Spleen (tissue), 11 donors: ENCODE data around the gene LMCD1. TPM values are rescaled to one million over a fixed set of nuclear protein-coding genes. Genes with fewer than 3 reads are reported as not detected.

Source experiments
- DNase-seq: peaks from one replicate; pipeline ENCODE4 v3.0.0-alpha.2; 2020
- H3K27ac ChIP-seq, 8 donors: fragments of 200-600 bp; sonication (generic) in 7 of 8; 1 replicate in 4 of 8; 2 replicates in 4 of 8; pipeline versions ENCODE4 v1.5.0 to v1.8.0; 2016 to 2021; ENCODE audit warnings: inconsistent platforms in 4 of 8, mild to moderate bottlenecking in 4 of 8, moderate library complexity in 1 of 8
- H3K27me3 ChIP-seq, 7 donors: fragments of 200-600 bp; sonication (generic) in 6 of 7; replicated peaks in 1 of 7; 1 replicate in 4 of 7; 2 replicates in 3 of 7; pipeline versions ENCODE4 v1.5.0 to v1.8.0; 2016 to 2021; ENCODE audit warnings: inconsistent platforms in 3 of 7, mild to moderate bottlenecking in 1 of 7
- H3K36me3 ChIP-seq, 6 donors: fragments of 200-600 bp; sonication (generic) in 5 of 6; 1 replicate in 4 of 6; 2 replicates in 2 of 6; pipeline versions ENCODE4 v1.5.0 to v1.8.0; 2016 to 2021; ENCODE audit warnings: inconsistent platforms in 2 of 6
- H3K4me1 ChIP-seq, 6 donors: fragments of 200-600 bp; sonication (generic) in 5 of 6; 1 replicate in 3 of 6; 2 replicates in 3 of 6; pipeline versions ENCODE4 v1.5.0 to v1.8.0; 2016 to 2021; ENCODE audit warnings: inconsistent platforms in 3 of 6
- H3K4me3 ChIP-seq, 8 donors: fragments of 200-600 bp; sonication (generic) in 7 of 8; 1 replicate in 4 of 8; 2 replicates in 4 of 8; pipeline versions ENCODE4 v1.5.0 to v1.8.0; 2016 to 2021; ENCODE audit warnings: inconsistent platforms in 4 of 8, mild to moderate bottlenecking in 4 of 8, moderate library complexity in 2 of 8
- H3K9me3 ChIP-seq, 8 donors: fragments of 200-600 bp; sonication (generic) in 7 of 8; 1 replicate in 4 of 8; 2 replicates in 4 of 8; pipeline versions ENCODE4 v1.5.0 to v1.8.0; 2016 to 2021; ENCODE audit warnings: inconsistent platforms in 4 of 8
- CTCF ChIP-seq, 11 experiments: fragments of 200-600 bp in 7 of 11; fragments of 450-650 bp in 4 of 11; sonication (generic) in 4 of 11; IDR thresholded peaks in 8 of 11; conservative IDR thresholded peaks in 3 of 11; 1 replicate in 7 of 11; 2 replicates in 4 of 11; pipeline versions ENCODE4 v1.4.0 to v1.8.0; 2016 to 2021; ENCODE audit warnings: antibody characterized with exemption in 11 of 11, inconsistent platforms in 4 of 11, mild to moderate bottlenecking in 1 of 11
- POLR2A ChIP-seq, 3 donors: fragments of 450-650 bp; IDR thresholded peaks; one replicate each; pipeline ENCODE4 v1.5.1; 2017; ENCODE audit warnings: antibody characterized with exemption in 3 of 3, mild to moderate bottlenecking in 1 of 3
- POLR2AphosphoS5 ChIP-seq, 3 donors: sonication (generic); formaldehyde crosslinking; IDR thresholded peaks; one replicate each; pipeline ENCODE4 v1.5.1; 2017; ENCODE audit warnings: antibody characterized with exemption in 3 of 3
- WGBS, 5 donors: extraction: QIAGEN DNeasy Blood & Tissue Kit in 3 of 5; methylation state at CpG; one replicate each; pipeline versions ENCODE4 v1.1.5 to v1.1.7; 2013 to 2018; 5-methylcytosine and 5-hydroxymethylcytosine counted together
- intact Hi-C: fragments of 100-400 bp; cut with DNase I; formaldehyde crosslinking; loops from one replicate; pipeline ENCODE4 v1.15.0; 2023; ENCODE audit warnings: low total_unique reads
- polyA plus RNA-seq, 3 donors: library from polyadenylated mRNA; stranded (reverse); fragments of 200-250 nt; gene quantifications; one replicate each; pipeline ENCODE4 v1.2.1, GENCODE V29; 2013
- total RNA-seq, 7 donors: library from RNA; depleted of rRNA in 3 of 7; stranded (reverse); fragments of >200 nt in 3 of 7; fragmentation: NEBNext Ultra II Directional in 4 of 7; extraction: Animal tissue kit (Norgen Biotek cat#: 25700) in 4 of 7; gene quantifications; one replicate each; pipeline versions ENCODE4 v1.1.0 to v1.2.1, GENCODE V29; 2016 to 2021
- donor health status: healthy with polysubstance abuse.
- donor health status: DM: no; HTN: no; CAD: no; lungs with moderate emphysema.
- donor health status: DM: no; HTN: no; CAD: no.
- donor health status: Bipolar disorder and iron deficiency.
- donor health status: healthy.
- donor health status: DM: no; HTN: no; CAD: no.
- donor health status: DM: yes; HTN: yes; CAD: no.

LMCD1 gene
- total and polyA plus RNA-seq, 10 donors = 24.5 to 203 (median 78.7) TPM

DNA sequence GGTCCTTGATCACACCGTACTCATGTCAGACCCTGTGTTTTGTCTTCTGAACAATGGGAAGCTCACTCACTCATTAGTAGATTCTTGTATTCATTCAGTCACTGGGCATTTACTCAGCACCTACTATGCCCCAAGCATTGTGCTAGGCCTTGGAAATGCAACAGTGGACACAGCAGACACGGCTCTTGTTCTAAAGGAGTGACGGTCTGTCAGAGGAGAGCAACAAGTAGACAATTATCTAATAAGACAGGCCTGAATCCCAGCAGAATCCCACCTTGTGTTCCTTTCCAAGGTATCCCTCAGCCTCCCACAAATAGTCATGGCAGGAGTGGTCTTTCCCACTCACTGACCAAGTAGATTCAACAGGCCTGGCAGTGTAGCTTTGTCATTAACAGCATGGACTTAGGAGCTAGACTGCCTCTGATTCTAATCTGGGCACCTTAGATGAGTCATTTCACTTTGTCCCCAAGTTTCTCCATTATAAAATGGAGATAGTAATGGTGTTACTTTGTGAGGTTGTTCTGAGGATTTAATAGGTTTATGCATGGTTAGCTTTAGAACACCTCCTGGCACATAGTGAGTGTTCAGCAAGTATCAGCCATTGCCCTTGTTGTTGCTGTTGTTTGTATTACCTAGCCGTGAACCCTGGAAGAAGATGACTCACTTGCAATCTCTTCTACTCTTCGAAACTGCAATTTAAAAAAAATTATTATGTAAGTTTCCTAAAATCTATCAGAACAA is 73.9 kb downstream of the LMCD1 start:
- Histone ChIP-seq H3K9me3 (no peaks in the 10 kb centered on the region), H3K4me3 (no peak overlapping the region), H3K4me1 (peaks cover 0 to 39% (median 20%) of the 10 kb centered on the region in 6 donors), H3K27me3 (no peaks in the 10 kb centered on the region), H3K27ac (peak overlapping the region in 4 of 8 donors; percentile 30 to 77 (median 48)), H3K36me3 (peaks cover 0 to 11% (median 0%) of the 10 kb centered on the region in 6 donors)
- TF ChIP-seq POLR2AphosphoS5 (IDR thresholded peaks at IDR 0.05) (no peak), POLR2A (IDR thresholded peaks at IDR 0.05) (no peak), CTCF (IDR thresholded peaks at IDR 0.05 in 8 of 11, conservative IDR thresholded peaks at IDR 0.05 in 3 of 11) (no peak)
- intact Hi-C loops = no loop called here
- WGBS, 5 donors = 86 to 93% (median 89%) methylated on average over 5 of the region's 5 CpGs
- DNase-seq = no peak

GRCh38 chr3:8576436-8576835 is 74.8 kb downstream of the LMCD1 start:
- peak overlapping the region in 1 of 8 donors; percentile 3 for H3K27ac ChIP-seq
- intact Hi-C loops = no loop called here
- DNase-seq = no peak
- peaks cover 0 to 30% (median 15%) of the 10 kb centered on the region in 6 donors for H3K4me1 ChIP-seq
- TF ChIP-seq CTCF (IDR thresholded peaks at IDR 0.05 in 8 of 11, conservative IDR thresholded peaks at IDR 0.05 in 3 of 11) (no peak), POLR2A (IDR thresholded peaks at IDR 0.05) (no peak), POLR2AphosphoS5 (IDR thresholded peaks at IDR 0.05) (no peak)
- peaks cover 0 to 9% (median 0%) of the 10 kb centered on the region in 6 donors for H3K36me3 ChIP-seq
- WGBS, 5 donors = 80 to 94% (median 86%) methylated on average over 6 of the region's 6 CpGs
- no peak overlapping the region for H3K4me3 ChIP-seq
- no peaks in the 10 kb centered on the region for H3K9me3 ChIP-seq
- H3K27me3 ChIP-seq = no peaks in the 10 kb centered on the region

- H3K4me1 ChIP-seq = peaks cover 0 to 25% (median 12%) of the 10 kb centered on the region in 6 donors
- peaks cover 0 to 9% (median 0%) of the 10 kb centered on the region in 6 donors for H3K36me3 ChIP-seq
- H3K9me3 ChIP-seq = no peaks in the 10 kb centered on the region
- intact Hi-C loops = no loop called here
- 63 to 95% (median 84%) methylated on average over 5 of the region's 5 CpGs for WGBS, 5 donors
- H3K4me3 ChIP-seq = no peak overlapping the region
- H3K27ac ChIP-seq = peak overlapping the region in 1 of 8 donors; percentile 3
- DNase-seq = no peak
- TF ChIP-seq POLR2AphosphoS5 (IDR thresholded peaks at IDR 0.05) (peak in 2 of 3 donors; percentile 15 to 43), CTCF (IDR thresholded peaks at IDR 0.05 in 8 of 11, conservative IDR thresholded peaks at IDR 0.05 in 3 of 11) (no peak)
- no peaks in the 10 kb centered on the region for H3K27me3 ChIP-seq
Observed at GRCh38 chr3:8576841-8577571, 75.4 kb downstream of the LMCD1 start.

- Histone ChIP-seq H3K27me3 (no peaks in the 10 kb centered on the region), H3K9me3 (no peaks in the 10 kb centered on the region), H3K27ac (no peak overlapping the region), H3K4me3 (no peak overlapping the region), H3K36me3 (peaks cover 0 to 9% (median 0%) of the 10 kb centered on the region in 6 donors), H3K4me1 (peaks cover 0 to 14% (median 5%) of the 10 kb centered on the region in 6 donors)
- DNase-seq = no peak
- whole genome bisulfite sequencing, 5 donors = 80 to 88% (median 83%) methylated on average over 4 of the region's 4 CpGs
- TF ChIP-seq POLR2A (IDR thresholded peaks at IDR 0.05) (no peak), POLR2AphosphoS5 (IDR thresholded peaks at IDR 0.05) (no peak), CTCF (IDR thresholded peaks at IDR 0.05 in 8 of 11, conservative IDR thresholded peaks at IDR 0.05 in 3 of 11) (no peak)
- intact Hi-C loops = no loop called here
Observed at GRCh38 chr3:8578282-8578681, 76.7 kb downstream of the LMCD1 start.
